ENCODE data around the gene APBB2. TPM values are rescaled to one million over a fixed set of nuclear protein-coding genes. Genes with fewer than 3 reads are reported as not detected.

Gene APBB2
- total and polyA plus RNA-seq, 4 donors = 4.8 to 31.5 (median 11.2) TPM

DNA sequence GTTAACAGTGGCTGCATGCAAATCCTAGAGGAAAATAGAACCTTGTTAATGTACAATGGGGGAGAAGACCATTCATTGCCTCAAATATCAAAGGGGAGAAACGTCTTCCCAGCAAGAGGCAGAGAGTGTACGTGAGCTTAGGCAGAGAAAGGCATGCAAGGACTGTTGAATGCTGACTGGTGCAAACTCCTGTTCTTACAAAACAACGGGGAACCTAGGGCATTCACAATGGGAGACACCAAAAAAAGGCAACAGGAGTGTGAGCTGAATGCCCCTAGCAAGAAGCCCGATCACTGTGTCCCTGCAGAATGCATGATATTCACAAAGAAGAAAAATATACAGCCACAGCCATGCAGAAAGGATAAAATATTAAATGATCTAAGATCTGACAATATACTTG is 279.7 kb downstream of the APBB2 start:
- H3K9me3 ChIP-seq (ENCODE audit: control insufficient read depth in 4 of 4, low read length in 3 of 4) = no peaks in the 10 kb centered on the region
- no peaks in the 10 kb centered on the region for H3K27me3 ChIP-seq (ENCODE audit: control insufficient read depth in 4 of 4, insufficient read depth in 4 of 4, low read length in 3 of 4)
- H3K36me3 ChIP-seq (ENCODE audit: control insufficient read depth in 4 of 4, insufficient read depth in 3 of 4, low read depth in 1 of 4, low read length in 3 of 4) = peaks cover 0 to 13% (median 3%) of the 10 kb centered on the region in 4 donors
- H3K9ac ChIP-seq (ENCODE audit: low read depth in 1 of 2, low read length in 2 of 2) = no peak overlapping the region
- H3K4me1 ChIP-seq (ENCODE audit: control insufficient read depth in 4 of 4, insufficient read depth in 4 of 4, low read length in 3 of 4) = no peaks in the 10 kb centered on the region
- TF ChIP-seq RAD21 (IDR thresholded peaks at IDR 0.05) (no peak), FOXA1 (IDR thresholded peaks at IDR 0.05) (no peak), GABPA (IDR thresholded peaks at IDR 0.05 in 1 of 2, conservative IDR thresholded peaks at IDR 0.05 in 1 of 2) (no peak), YY1 (IDR thresholded peaks at IDR 0.05) (no peak), FOXA2 (IDR thresholded peaks at IDR 0.05) (no peak), JUND (IDR thresholded peaks at IDR 0.05) (no peak), RXRA (IDR thresholded peaks at IDR 0.05) (no peak), HNF4G (IDR thresholded peaks at IDR 0.05) (no peak), NR2F2 (IDR thresholded peaks at IDR 0.05) (no peak), EGR1 (IDR thresholded peaks at IDR 0.05; ENCODE audit: low read depth in 2 of 2) (no peak), TAF1 (conservative IDR thresholded peaks at IDR 0.05) (no peak), SP1 (IDR thresholded peaks at IDR 0.05) (no peak), HNF4A (conservative IDR thresholded peaks at IDR 0.05) (no peak)
- TF ChIP-seq, protein P1, sequence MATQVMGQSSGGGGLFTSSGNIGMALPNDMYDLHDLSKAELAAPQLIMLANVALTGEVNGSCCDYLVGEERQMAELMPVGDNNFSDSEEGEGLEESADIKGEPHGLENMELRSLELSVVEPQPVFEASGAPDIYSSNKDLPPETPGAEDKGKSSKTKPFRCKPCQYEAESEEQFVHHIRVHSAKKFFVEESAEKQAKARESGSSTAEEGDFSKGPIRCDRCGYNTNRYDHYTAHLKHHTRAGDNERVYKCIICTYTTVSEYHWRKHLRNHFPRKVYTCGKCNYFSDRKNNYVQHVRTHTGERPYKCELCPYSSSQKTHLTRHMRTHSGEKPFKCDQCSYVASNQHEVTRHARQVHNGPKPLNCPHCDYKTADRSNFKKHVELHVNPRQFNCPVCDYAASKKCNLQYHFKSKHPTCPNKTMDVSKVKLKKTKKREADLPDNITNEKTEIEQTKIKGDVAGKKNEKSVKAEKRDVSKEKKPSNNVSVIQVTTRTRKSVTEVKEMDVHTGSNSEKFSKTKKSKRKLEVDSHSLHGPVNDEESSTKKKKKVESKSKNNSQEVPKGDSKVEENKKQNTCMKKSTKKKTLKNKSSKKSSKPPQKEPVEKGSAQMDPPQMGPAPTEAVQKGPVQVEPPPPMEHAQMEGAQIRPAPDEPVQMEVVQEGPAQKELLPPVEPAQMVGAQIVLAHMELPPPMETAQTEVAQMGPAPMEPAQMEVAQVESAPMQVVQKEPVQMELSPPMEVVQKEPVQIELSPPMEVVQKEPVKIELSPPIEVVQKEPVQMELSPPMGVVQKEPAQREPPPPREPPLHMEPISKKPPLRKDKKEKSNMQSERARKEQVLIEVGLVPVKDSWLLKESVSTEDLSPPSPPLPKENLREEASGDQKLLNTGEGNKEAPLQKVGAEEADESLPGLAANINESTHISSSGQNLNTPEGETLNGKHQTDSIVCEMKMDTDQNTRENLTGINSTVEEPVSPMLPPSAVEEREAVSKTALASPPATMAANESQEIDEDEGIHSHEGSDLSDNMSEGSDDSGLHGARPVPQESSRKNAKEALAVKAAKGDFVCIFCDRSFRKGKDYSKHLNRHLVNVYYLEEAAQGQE (IDR thresholded peaks at IDR 0.05) = no peak
- TF ChIP-seq, protein P2, sequence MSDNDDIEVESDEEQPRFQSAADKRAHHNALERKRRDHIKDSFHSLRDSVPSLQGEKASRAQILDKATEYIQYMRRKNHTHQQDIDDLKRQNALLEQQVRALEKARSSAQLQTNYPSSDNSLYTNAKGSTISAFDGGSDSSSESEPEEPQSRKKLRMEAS (IDR thresholded peaks at IDR 0.05) = no peak
- TF ChIP-seq, protein P3, sequence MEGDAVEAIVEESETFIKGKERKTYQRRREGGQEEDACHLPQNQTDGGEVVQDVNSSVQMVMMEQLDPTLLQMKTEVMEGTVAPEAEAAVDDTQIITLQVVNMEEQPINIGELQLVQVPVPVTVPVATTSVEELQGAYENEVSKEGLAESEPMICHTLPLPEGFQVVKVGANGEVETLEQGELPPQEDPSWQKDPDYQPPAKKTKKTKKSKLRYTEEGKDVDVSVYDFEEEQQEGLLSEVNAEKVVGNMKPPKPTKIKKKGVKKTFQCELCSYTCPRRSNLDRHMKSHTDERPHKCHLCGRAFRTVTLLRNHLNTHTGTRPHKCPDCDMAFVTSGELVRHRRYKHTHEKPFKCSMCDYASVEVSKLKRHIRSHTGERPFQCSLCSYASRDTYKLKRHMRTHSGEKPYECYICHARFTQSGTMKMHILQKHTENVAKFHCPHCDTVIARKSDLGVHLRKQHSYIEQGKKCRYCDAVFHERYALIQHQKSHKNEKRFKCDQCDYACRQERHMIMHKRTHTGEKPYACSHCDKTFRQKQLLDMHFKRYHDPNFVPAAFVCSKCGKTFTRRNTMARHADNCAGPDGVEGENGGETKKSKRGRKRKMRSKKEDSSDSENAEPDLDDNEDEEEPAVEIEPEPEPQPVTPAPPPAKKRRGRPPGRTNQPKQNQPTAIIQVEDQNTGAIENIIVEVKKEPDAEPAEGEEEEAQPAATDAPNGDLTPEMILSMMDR (IDR thresholded peaks at IDR 0.05; ENCODE audit: low read depth, low read length, missing input control) = no peak
- TF ChIP-seq, protein P4, sequence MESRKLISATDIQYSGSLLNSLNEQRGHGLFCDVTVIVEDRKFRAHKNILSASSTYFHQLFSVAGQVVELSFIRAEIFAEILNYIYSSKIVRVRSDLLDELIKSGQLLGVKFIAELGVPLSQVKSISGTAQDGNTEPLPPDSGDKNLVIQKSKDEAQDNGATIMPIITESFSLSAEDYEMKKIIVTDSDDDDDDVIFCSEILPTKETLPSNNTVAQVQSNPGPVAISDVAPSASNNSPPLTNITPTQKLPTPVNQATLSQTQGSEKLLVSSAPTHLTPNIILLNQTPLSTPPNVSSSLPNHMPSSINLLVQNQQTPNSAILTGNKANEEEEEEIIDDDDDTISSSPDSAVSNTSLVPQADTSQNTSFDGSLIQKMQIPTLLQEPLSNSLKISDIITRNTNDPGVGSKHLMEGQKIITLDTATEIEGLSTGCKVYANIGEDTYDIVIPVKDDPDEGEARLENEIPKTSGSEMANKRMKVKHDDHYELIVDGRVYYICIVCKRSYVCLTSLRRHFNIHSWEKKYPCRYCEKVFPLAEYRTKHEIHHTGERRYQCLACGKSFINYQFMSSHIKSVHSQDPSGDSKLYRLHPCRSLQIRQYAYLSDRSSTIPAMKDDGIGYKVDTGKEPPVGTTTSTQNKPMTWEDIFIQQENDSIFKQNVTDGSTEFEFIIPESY (IDR thresholded peaks at IDR 0.05) = no peak
- TF ChIP-seq, protein P5, sequence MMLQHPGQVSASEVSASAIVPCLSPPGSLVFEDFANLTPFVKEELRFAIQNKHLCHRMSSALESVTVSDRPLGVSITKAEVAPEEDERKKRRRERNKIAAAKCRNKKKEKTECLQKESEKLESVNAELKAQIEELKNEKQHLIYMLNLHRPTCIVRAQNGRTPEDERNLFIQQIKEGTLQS (IDR thresholded peaks at IDR 0.05) = no peak
- DNase-seq (ENCODE audit: low spot score) = no peak
- no peak overlapping the region for H3K4me3 ChIP-seq (ENCODE audit: low read depth in 1 of 3, low read length in 3 of 3)
- 83% methylated on average over 4 of the region's 4 CpGs for WGBS
- no peak overlapping the region for H3K27ac ChIP-seq (ENCODE audit: low read depth in 1 of 2, low read length in 2 of 2)

All from liver (tissue), 9 donors.